Right lobe of liver (tissue), 4 donors: Measurements from ENCODE around the gene FAM163A.

Source experiments
- CTCF ChIP-seq, 4 donors: fragments of 200-600 bp in 3 of 4; fragments of 450-650 bp in 1 of 4; IDR thresholded peaks; one replicate each; pipeline versions ENCODE4 v1.5.1 to v1.8.0; 2016 to 2022; ENCODE audit warnings: antibody characterized with exemption in 4 of 4, mild to moderate bottlenecking in 2 of 4
- POLR2A ChIP-seq: fragments of 450-650 bp; IDR thresholded peaks from one replicate; pipeline ENCODE4 v1.6.1; 2017; ENCODE audit warnings: antibody characterized with exemption, mild to moderate bottlenecking
- donor health status: DM: no; HTN: no; CAD: no.
- donor health status: DM: no; HTN: no; CAD: no.
- donor health status: DM: no; HTN: yes; CAD: no.

GRCh38 chr1:179817789-179818188, 74.7 kb downstream of the FAM163A start:
- TF ChIP-seq CTCF (IDR thresholded peaks at IDR 0.05) (no peak), POLR2A (no peak)
